GM18858 (cell line): ENCODE results near the gene RGL4.

Experiments
- ATAC-seq: cut with Tn5 transposase; IDR thresholded peaks from one replicate; pipeline ENCODE4 v1.9.1; 2021; ENCODE audit not compliant: unreplicated experiment

Gene RGL4

GRCh38 chr22:23697031-23697970 is 6.5 kb downstream of the RGL4 start:
- no peak for ATAC-seq

- no peak for ATAC-seq
Measured at GRCh38 chr22:23698094-23698493, 7.3 kb downstream of the RGL4 start.

- no peak for ATAC-seq
Measured at GRCh38 chr22:23698673-23699235, 7.9 kb downstream of the RGL4 start.

GRCh38 chr22:23700706-23701105 is 9.9 kb downstream of the RGL4 start:
- no peak for ATAC-seq

GRCh38 chr22:23704062-23704461 is 13.2 kb downstream of the RGL4 start:
- no peak for ATAC-seq

GRCh38 chr22:23704829-23705228 is 14.0 kb downstream of the RGL4 start:
- ATAC-seq = no peak

- no peak for ATAC-seq
Measured at GRCh38 chr22:23705358-23705757, 14.5 kb downstream of the RGL4 start.

- no peak for ATAC-seq
Measured at GRCh38 chr22:23708270-23708669, 17.5 kb downstream of the RGL4 start.

GRCh38 chr22:23709107-23709506 is 18.3 kb downstream of the RGL4 start:
- ATAC-seq = no peak

- no peak for ATAC-seq
Measured at GRCh38 chr22:23712256-23712655, 21.4 kb downstream of the RGL4 start.

GRCh38 chr22:23713696-23714595 is 23.1 kb downstream of the RGL4 start:
- ATAC-seq = no peak

GRCh38 chr22:23714596-23715578 is 24.1 kb downstream of the RGL4 start:
- ATAC-seq = no peak

- ATAC-seq = no peak
Measured at GRCh38 chr22:23715806-23716375, 25.1 kb downstream of the RGL4 start.

GRCh38 chr22:23716811-23717801 is 26.3 kb downstream of the RGL4 start:
- no peak for ATAC-seq

GRCh38 chr22:23718371-23719165 is 27.8 kb downstream of the RGL4 start:
- no peak for ATAC-seq

GRCh38 chr22:23720855-23721254 is 30.0 kb downstream of the RGL4 start:
- ATAC-seq = no peak

- no peak for ATAC-seq
Measured at GRCh38 chr22:23722160-23722559, 31.3 kb downstream of the RGL4 start.

- ATAC-seq = no peak
Measured at GRCh38 chr22:23722724-23723123, 31.9 kb downstream of the RGL4 start.
